GM21515 (cell line): ENCODE results near the gene LTBP3.

ENCODE experiments used
- ATAC-seq: cut with Tn5 transposase; IDR thresholded peaks from one replicate; pipeline ENCODE4 v1.9.1; 2021; ENCODE audit not compliant: unreplicated experiment

Gene LTBP3

GRCh38 chr11:65555693-65556231 is 2.4 kb downstream of the LTBP3 start:
- ATAC-seq = no peak

- no peak for ATAC-seq
These were observed 3.2 kb downstream of the LTBP3 start for GRCh38 chr11:65554842-65555430.

DNA sequence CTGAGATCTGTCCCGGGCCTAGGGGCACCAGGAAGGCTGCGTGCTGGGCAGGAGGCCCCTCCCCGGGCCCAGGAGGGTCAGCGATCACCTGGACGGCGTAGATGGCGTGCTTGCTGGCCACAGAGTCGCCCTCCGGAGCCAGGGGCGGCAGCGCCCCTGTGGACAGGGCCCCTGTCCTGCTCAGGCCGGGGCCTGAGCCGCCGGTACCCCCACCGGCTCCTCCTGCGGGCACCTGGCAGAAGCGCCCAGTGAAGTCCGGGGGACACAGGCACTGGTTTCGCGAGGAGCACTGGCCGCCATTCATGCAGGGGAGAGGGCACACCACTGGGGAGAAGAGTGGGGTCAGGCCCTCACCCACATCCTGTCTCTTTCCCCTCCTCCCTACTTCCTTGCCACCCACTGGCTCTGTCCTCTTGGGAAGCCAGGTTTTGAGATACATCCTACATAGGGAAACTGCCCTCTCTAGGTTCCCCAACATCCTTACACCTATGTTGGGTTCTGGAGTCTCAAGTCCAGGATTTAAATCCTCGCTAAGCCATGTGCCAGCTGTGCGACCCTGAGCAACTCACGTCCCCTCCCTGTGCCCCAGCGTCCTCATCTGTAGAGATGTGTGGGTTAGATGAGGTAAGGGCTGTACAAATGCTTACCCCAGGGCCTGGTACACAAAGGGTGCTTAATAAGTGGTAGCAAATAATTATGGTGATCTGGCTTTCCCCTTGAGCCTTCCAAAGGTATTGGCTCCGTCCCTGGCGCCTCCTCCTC is 3.9 kb downstream of the LTBP3 start:
- ATAC-seq = no peak

DNA sequence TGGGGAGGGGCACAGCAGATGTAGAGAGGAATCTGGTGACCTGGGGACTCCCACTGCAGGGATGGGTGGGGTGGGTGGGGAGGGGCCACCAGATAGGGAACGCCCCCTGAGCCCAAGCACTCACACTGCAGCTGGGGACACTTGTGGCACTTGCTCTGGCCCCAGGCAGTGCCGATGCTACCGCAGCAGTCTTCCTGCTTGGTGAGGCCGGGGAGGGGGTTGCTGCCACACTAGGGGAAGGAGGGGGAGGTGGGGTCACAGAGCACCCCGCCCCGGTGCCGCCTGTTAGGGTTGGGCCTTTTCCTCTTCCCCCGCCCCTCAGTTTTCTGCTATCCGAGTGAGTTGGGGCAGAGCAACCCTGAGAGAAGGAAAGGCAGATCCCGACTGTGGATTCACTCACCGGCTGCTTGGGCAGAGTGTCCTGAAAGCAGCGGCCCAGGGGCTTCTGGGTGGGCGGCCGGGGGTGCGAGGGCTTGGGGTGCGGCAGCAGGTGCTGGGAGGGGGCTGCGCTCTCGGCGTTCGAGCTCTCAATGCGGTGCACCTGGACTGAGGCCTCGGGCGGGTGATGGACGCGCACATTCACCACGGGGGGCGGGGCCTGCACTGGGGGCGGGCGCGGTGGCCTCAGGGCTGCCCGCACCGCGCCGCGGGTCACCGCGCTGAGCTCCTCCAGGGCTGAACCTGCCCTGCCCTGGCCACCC is 4.7 kb downstream of the LTBP3 start:
- no peak for ATAC-seq

GRCh38 chr11:65552388-65552951 is 5.7 kb downstream of the LTBP3 start:
- ATAC-seq = no peak

GRCh38 chr11:65551572-65552387 is 6.4 kb downstream of the LTBP3 start:
- no peak for ATAC-seq

- ATAC-seq = no peak
These were observed 9.1 kb downstream of the LTBP3 start for GRCh38 chr11:65549096-65549495.

DNA sequence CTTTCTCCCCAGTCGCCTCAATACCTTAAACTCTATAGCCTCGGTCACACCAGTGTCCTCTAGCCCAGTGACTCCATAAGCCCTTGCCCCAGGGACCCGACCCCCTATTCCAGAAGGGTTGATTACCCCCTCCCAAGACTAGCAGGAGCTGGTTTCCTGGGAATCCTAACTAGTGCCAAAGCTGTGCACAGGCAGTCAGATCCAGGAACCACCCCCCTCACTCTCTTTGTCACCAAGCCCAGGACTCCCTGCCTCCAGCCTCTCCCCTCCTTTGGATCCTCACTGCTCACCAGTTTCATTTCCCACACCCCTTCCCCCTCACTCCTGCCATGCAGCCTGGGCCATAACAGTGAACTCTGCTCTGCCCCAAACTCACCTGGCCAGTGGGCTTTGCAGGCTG is 9.8 kb downstream of the LTBP3 start:
- ATAC-seq = no peak

GRCh38 chr11:65547446-65548125 is 10.6 kb downstream of the LTBP3 start:
- no peak for ATAC-seq

- ATAC-seq = peak; percentile 70
These were observed 11.8 kb downstream of the LTBP3 start for GRCh38 chr11:65546217-65546958.

DNA sequence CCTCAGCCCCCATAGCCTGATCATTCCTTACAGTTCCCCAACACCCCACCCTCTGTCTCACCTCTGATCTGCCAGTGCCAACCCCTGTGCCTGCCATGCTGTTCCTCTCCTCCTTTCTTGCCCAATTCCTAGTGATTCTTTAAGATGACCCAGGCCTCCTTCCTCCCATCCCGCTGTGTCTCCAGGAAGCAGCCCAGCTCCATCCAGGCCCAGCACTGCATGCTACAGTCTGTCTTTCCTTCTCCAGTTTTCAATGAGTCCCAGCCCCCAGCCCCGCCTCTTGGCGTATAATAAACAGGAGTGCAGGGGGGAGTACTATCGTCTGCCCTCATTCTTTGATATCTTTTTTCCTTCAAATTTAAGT is 12.3 kb downstream of the LTBP3 start:
- no peak for ATAC-seq

DNA sequence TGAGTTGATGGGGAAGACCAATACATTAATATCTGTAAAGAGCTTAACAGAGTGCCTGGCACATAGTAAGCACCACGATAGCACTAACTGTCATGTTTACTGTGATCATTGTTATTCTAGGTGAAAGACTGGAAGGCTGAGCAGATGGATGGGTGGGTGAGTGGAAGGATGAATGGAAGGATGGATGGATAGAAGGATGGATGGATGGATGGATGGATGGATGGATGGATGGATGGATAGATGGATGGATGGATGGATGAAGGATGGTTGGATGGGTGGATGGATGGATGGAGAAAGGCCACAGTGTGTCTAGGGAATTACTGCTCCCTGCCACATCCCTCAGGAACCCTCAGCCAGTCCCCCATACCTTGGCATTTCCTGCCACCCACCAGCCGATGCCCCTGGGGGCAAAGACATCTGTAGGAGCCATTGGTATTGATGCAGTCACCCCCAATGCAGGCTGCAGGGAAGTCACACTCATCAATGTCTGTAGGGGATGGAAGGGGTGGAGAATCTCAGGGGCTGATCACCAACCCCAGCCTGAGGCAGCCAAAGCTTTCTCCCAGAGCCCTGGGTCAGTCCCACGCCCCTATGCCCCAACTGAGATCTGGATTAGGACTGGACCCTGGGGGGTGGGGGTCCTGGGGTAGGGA is 15.3 kb downstream of the LTBP3 start:
- ATAC-seq = no peak

DNA sequence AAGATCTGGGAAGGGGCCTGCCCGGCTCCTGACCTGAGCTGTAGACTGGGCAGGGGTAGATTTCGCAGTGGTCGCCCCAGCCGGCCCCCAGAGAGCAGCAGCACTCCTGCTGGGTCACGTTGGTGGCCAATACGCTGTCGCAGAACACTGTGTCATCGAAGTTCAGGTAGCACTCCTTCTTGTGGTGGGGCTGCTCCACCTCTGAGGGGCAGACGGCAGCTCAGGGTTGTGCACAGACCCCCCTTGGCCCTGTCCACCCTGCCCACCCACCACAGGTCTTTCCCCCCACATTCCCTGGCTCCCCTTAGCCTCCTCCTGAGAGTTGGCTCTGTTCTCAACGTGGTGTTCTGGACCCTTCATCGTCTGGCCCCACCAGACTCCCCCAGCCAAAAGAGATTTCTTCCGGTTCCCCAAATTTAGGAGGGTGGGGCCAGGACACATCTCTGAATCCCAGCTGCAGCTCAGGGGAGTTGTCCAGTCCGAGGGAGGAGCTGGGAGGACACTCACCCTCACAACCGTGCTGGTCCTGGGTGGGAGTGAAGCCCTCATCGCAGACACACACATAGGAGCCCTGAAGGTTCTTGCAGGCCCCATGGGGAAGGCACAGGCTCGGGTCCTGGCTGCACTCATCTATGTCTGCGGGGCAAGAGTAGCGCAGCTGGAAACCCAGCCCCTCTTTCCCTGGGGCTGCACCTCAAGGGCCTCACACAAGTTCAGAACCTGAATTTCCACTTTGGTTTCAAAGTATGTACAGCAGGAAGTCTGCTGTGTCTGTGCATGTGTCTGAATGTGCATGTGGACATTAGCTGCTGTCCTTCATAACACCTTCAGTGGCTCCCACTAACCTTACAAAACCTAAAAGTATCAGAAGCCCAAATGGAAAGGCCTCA is 16.8 kb downstream of the LTBP3 start:
- ATAC-seq = no peak

GRCh38 chr11:65540290-65541092 is 17.7 kb downstream of the LTBP3 start:
- peak; percentile 65 for ATAC-seq

DNA sequence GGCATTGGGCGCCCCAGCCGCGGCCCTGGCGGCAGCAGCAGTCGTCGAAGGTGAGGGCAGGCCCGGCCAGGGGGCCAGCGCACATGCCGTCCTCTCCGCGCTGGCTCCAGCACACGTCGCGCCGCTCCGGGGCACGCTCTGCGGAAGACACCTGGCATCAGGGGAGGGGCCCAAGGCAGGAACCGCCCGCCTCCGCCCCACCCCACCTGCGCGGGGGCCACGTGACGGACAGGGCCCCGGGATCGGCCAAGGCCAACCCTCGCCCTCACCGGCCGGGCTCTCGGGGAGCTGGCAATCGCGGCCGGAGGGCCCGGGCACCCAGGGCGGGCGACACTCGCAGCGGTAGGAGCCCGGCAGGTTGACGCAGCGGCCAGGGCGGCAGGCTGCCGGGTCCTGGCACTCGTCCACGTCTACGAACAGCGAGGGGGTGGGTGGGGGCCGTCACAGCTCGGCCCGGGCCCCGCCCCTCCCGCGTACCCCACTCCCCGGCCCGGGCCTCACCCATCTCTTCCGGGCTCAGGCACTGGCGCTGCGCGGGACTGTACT is 18.3 kb downstream of the LTBP3 start:
- ATAC-seq = peak; percentile 37

DNA sequence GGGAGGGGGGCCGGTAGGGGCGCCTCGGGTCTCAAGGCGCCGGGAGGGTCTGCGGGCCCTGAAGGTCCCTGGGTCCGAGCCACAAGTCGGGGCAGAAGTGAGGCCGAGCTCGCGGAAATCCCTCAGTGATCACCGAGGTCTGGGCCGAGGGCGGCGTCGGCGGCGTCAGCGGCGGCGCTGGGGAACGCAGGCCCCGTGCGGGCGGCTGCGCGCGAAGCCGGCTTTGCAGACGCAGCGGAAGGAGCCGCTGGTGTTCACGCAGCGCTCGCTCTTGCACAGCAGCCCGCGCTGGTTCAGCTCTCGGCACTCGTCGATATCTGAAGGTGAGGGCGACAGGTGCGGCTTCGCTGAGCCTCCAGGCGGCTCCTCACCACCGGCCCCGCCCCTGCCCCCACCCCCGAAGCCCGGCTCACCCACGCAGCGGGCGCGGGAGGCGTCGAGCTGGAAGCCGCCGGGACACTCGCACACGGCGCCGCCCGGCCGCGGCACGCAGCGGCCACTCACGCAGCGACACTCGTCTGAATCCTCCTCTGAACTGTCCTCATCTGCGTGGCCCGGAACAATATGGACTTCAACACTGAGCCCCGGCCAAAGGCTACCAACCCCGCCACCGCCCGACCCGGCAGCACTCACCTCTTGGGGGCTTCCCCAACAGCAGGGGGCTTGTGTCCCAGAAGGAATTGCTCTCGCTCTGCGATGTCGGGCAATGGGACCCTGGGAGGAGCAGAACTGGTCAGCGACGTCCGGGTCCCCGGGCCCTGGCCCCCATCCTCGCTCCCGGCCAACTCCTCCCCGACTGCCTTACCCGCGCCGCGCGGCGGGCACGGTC is 19.0 kb downstream of the LTBP3 start:
- no peak for ATAC-seq
